OCI-LY7 (cell line): ENCODE data around the gene NPIPB8.

ENCODE experiments used
- EZH2phosphoT487 ChIP-seq: fragments of 200-600 bp; sonication (generic); IDR thresholded peaks from 2 replicates; pipeline ENCODE4 v1.6.1; 2018; ENCODE audit warnings: low read depth, borderline replicate concordance, mild to moderate bottlenecking, mixed run types, antibody characterized with exemption, low read length, moderate library complexity, mixed read lengths
- TF ChIP-seq, protein P1 (sequence below): fragments of 200-600 bp; sonication (generic); conservative IDR thresholded peaks from 2 replicates; pipeline ENCODE4 v1.5.1; 2014; ENCODE audit warnings: mild to moderate bottlenecking, antibody characterized with exemption, low read length, moderate library complexity, mixed read lengths

DNA sequence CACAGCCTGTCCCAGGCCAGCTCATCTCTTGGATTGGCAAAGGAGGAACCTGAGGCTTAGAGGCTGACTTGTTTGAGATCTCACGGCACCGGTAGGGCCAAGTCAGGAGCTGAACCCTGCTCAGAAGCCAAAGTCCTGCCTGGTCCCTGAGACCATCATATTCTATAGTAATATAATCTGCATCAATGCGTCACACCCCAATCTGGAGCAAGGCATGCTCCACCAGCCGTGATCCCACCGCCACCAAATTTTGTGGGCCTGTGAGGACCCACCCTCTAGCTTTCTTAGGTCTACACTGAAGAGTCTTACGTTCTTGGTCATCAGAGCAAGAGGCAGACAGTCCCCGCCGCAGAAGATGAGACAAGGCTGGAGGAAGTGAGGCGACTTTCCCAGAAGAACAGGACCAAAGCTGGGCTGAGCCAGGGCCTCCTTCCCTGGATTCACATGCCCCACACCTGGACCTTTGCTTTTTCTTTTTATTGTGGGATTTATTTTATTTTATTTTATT lies 30.7 kb upstream of the NPIPB8 start:
- TF ChIP-seq, protein P1, sequence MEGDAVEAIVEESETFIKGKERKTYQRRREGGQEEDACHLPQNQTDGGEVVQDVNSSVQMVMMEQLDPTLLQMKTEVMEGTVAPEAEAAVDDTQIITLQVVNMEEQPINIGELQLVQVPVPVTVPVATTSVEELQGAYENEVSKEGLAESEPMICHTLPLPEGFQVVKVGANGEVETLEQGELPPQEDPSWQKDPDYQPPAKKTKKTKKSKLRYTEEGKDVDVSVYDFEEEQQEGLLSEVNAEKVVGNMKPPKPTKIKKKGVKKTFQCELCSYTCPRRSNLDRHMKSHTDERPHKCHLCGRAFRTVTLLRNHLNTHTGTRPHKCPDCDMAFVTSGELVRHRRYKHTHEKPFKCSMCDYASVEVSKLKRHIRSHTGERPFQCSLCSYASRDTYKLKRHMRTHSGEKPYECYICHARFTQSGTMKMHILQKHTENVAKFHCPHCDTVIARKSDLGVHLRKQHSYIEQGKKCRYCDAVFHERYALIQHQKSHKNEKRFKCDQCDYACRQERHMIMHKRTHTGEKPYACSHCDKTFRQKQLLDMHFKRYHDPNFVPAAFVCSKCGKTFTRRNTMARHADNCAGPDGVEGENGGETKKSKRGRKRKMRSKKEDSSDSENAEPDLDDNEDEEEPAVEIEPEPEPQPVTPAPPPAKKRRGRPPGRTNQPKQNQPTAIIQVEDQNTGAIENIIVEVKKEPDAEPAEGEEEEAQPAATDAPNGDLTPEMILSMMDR, result no peak
- TF ChIP-seq EZH2phosphoT487, result no peak
